ENCODE data around the gene COL10A1.

GRCh38 chr6:116105247-116105646 lies 20.7 kb downstream of the COL10A1 start:
- no peak for TF ChIP-seq POLR2A (IDR thresholded peaks at IDR 0.05)
- TF ChIP-seq, protein P1, sequence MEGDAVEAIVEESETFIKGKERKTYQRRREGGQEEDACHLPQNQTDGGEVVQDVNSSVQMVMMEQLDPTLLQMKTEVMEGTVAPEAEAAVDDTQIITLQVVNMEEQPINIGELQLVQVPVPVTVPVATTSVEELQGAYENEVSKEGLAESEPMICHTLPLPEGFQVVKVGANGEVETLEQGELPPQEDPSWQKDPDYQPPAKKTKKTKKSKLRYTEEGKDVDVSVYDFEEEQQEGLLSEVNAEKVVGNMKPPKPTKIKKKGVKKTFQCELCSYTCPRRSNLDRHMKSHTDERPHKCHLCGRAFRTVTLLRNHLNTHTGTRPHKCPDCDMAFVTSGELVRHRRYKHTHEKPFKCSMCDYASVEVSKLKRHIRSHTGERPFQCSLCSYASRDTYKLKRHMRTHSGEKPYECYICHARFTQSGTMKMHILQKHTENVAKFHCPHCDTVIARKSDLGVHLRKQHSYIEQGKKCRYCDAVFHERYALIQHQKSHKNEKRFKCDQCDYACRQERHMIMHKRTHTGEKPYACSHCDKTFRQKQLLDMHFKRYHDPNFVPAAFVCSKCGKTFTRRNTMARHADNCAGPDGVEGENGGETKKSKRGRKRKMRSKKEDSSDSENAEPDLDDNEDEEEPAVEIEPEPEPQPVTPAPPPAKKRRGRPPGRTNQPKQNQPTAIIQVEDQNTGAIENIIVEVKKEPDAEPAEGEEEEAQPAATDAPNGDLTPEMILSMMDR (IDR thresholded peaks at IDR 0.05), result no peak
